Thyroid gland (tissue), 4 donors: ENCODE measurements around the gene SYT1.

Experiments
- CTCF ChIP-seq, 6 experiments: fragments of 200-600 bp in 3 of 6; fragments of 450-650 bp in 3 of 6; sonication (generic) in 3 of 6; IDR thresholded peaks; one replicate each; pipeline ENCODE4 v1.5.1; 2016 to 2019; ENCODE audit warnings: antibody characterized with exemption in 6 of 6, mild to moderate bottlenecking in 2 of 6, inconsistent platforms in 1 of 6, moderate library complexity in 1 of 6
- POLR2A ChIP-seq, 2 donors: fragments of 450-650 bp; IDR thresholded peaks; one replicate each; pipeline ENCODE4 v1.6.1; 2017; ENCODE audit warnings: antibody characterized with exemption in 2 of 2, mild to moderate bottlenecking in 2 of 2, moderate library complexity in 1 of 2

GRCh38 chr12:79439175-79439825 lies 574.7 kb downstream of the SYT1 start:
- TF ChIP-seq CTCF (IDR thresholded peaks at IDR 0.05): no peak
- no peak for TF ChIP-seq POLR2A (IDR thresholded peaks at IDR 0.05)
